Measurements from ENCODE around the gene PRKCH. TPM values are rescaled to one million over a fixed set of nuclear protein-coding genes. Genes with fewer than 3 reads are reported as not detected.
A peak's percentile ranks its signal among the peaks of the same experiment; 100 is the strongest.

Gene PRKCH
- total and polyA plus RNA-seq, 2 experiments from 2014 or later: 7.1 to 11.2 TPM

DNA sequence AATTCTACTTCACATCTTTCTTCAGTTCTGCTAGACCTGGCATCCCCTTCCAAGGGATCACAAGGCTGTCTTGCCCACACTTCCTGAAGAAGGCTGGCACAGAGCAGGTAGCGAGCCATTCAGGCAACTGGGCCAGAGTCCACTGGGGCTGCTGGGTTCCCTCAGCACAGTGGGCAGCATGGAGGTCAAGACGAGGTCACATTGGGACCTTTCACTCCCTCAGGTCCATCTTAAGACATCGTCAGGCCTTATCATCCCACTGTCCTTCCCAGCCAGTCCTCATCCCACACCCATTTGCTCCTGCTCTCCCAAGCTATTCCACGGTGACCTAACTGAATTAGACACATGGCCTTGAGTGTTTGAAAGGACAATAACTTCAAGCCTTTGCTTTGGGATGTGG lies 230.9 kb downstream of the PRKCH start:
- no peak overlapping the region for H2AFZ ChIP-seq
- no peak overlapping the region for H3K4me3 ChIP-seq
- no peak for TF ChIP-seq EZH2 (IDR thresholded peaks at IDR 0.05; ENCODE audit: borderline replicate concordance)
- no peak for TF ChIP-seq CTCF (IDR thresholded peaks at IDR 0.05; ENCODE audit: poor library complexity)
- TF ChIP-seq EZH2phosphoT487 (IDR thresholded peaks at IDR 0.05; ENCODE audit: low read depth, severe bottlenecking, unreplicated experiment): no peak
- no peaks in the 10 kb centered on the region for H3K36me3 ChIP-seq (replicated peaks; ENCODE audit: insufficient read depth, low read depth)
- WGBS (ENCODE audit: low lambda C conversion rate, missing lambda C conversion rate): 89% methylated on average over 4 of the region's 4 CpGs
- no peaks in the 10 kb centered on the region for H3K79me2 ChIP-seq
- DNase-seq (ENCODE audit: low spot score): no peak
- H4K20me1 ChIP-seq (ENCODE audit: insufficient read depth, poor library complexity, severe bottlenecking): no peaks in the 10 kb centered on the region
- peaks cover 5% of the 10 kb centered on the region for H3K4me1 ChIP-seq (ENCODE audit: insufficient read depth)
- H3K27me3 ChIP-seq: no peaks in the 10 kb centered on the region
- H3K27ac ChIP-seq: peak overlapping the region; percentile 92
- no peaks in the 10 kb centered on the region for H3K9me3 ChIP-seq (ENCODE audit: low read depth)
- no peaks in the 10 kb centered on the region for H3K9me2 ChIP-seq (replicated peaks; ENCODE audit: insufficient read depth)
- H3K4me2 ChIP-seq: no peak overlapping the region

- TF ChIP-seq EZH2phosphoT487 (IDR thresholded peaks at IDR 0.05; ENCODE audit: low read depth, severe bottlenecking, unreplicated experiment): no peak
- no peak for TF ChIP-seq EZH2 (IDR thresholded peaks at IDR 0.05; ENCODE audit: borderline replicate concordance)
- no peak for TF ChIP-seq CTCF (IDR thresholded peaks at IDR 0.05; ENCODE audit: poor library complexity)
- DNase-seq (ENCODE audit: low spot score): peak; percentile 51
These were observed 232.6 kb downstream of the PRKCH start for GRCh38 chr14:61553730-61554641.

GRCh38 chr14:61555056-61555838 lies 233.9 kb downstream of the PRKCH start:
- Histone ChIP-seq H3K4me2 (no peak overlapping the region), H3K36me3 (replicated peaks; ENCODE audit: insufficient read depth, low read depth) (no peaks in the 10 kb centered on the region), H3K9me3 (ENCODE audit: low read depth) (no peaks in the 10 kb centered on the region), H3K4me3 (no peak overlapping the region), H2AFZ (no peak overlapping the region), H4K20me1 (ENCODE audit: insufficient read depth, poor library complexity, severe bottlenecking) (no peaks in the 10 kb centered on the region), H3K79me2 (no peaks in the 10 kb centered on the region), H3K9me2 (replicated peaks; ENCODE audit: insufficient read depth) (no peaks in the 10 kb centered on the region), H3K4me1 (ENCODE audit: insufficient read depth) (peaks cover 21% of the 10 kb centered on the region), H3K27me3 (no peaks in the 10 kb centered on the region), H3K27ac (no peak overlapping the region)
- TF ChIP-seq EZH2phosphoT487 (IDR thresholded peaks at IDR 0.05; ENCODE audit: low read depth, severe bottlenecking, unreplicated experiment) (no peak), EZH2 (IDR thresholded peaks at IDR 0.05; ENCODE audit: borderline replicate concordance) (no peak), CTCF (IDR thresholded peaks at IDR 0.05; ENCODE audit: poor library complexity) (no peak)
- 78% methylated on average over 6 of the region's 6 CpGs for WGBS (ENCODE audit: low lambda C conversion rate, missing lambda C conversion rate)
- DNase-seq (ENCODE audit: low spot score): no peak

More at GRCh38 chr14:61553730-61554641, 232.6 kb downstream of the PRKCH start:
- WGBS (ENCODE audit: low lambda C conversion rate, missing lambda C conversion rate): 71% methylated on average over 11 of the region's 11 CpGs
- Histone ChIP-seq H3K4me1 (ENCODE audit: insufficient read depth) (peaks cover 10% of the 10 kb centered on the region), H3K79me2 (no peaks in the 10 kb centered on the region), H3K9me3 (ENCODE audit: low read depth) (no peaks in the 10 kb centered on the region), H3K9me2 (replicated peaks; ENCODE audit: insufficient read depth) (no peaks in the 10 kb centered on the region), H3K4me3 (no peak overlapping the region), H3K27ac (peak overlapping the region; percentile 92), H2AFZ (no peak overlapping the region), H3K4me2 (no peak overlapping the region), H3K27me3 (no peaks in the 10 kb centered on the region), H3K36me3 (replicated peaks; ENCODE audit: insufficient read depth, low read depth) (no peaks in the 10 kb centered on the region), H4K20me1 (ENCODE audit: insufficient read depth, poor library complexity, severe bottlenecking) (no peaks in the 10 kb centered on the region)

Measured in hepatocyte (in vitro differentiated cells).